Mesenchymal stem cell (in vitro differentiated cells and primary cell): ENCODE data around the gene DHRS1.

Experiments used
- DNase-seq: peaks from one replicate; pipeline ENCODE4 v3.0.0-alpha.2; 2013
- H2AFZ ChIP-seq: one replicate; pipeline ENCODE4 v1.6.1; 2013; ENCODE audit warnings: low read depth, mild to moderate bottlenecking, control low read depth, inconsistent platforms, low read length, moderate library complexity
- H2AK5ac ChIP-seq: 2 replicates; pipeline ENCODE4 v1.6.1; 2013; ENCODE audit warnings: low read length, moderate library complexity, mild to moderate bottlenecking, inconsistent platforms; ENCODE audit not compliant: severe bottlenecking
- H2BK120ac ChIP-seq: one replicate; pipeline ENCODE4 v1.6.1; 2013; ENCODE audit warnings: low read depth, mild to moderate bottlenecking, inconsistent platforms, low read length, moderate library complexity
- H2BK12ac ChIP-seq, 2 experiments: one replicate each; pipeline ENCODE4 v1.6.1; 2013; ENCODE audit warnings: inconsistent platforms in 2 of 2, low read length in 2 of 2, mild to moderate bottlenecking in 2 of 2, moderate library complexity in 2 of 2, control low read depth in 1 of 2
- H2BK15ac ChIP-seq: one replicate; pipeline ENCODE4 v1.6.1; 2013; ENCODE audit warnings: mild to moderate bottlenecking, low read depth, inconsistent platforms; ENCODE audit not compliant: poor library complexity, severe bottlenecking
- H2BK5ac ChIP-seq: 2 replicates; pipeline ENCODE4 v1.6.1; 2013; ENCODE audit warnings: low read depth, mild to moderate bottlenecking, low read length, control low read depth, inconsistent platforms; ENCODE audit not compliant: poor library complexity, severe bottlenecking
- H3K14ac ChIP-seq, 2 experiments: one replicate each; pipeline ENCODE4 v1.6.1; 2013; ENCODE audit warnings: inconsistent platforms in 2 of 2, low read length in 2 of 2, control low read depth in 1 of 2, mild to moderate bottlenecking in 1 of 2, moderate library complexity in 1 of 2
- H3K18ac ChIP-seq, 2 experiments: one replicate each; pipeline ENCODE4 v1.6.1; 2013; ENCODE audit warnings: inconsistent platforms in 2 of 2, low read length in 2 of 2, control low read depth in 1 of 2, low read depth in 1 of 2, mild to moderate bottlenecking in 1 of 2
- H3K23ac ChIP-seq, 2 experiments: one replicate each; pipeline ENCODE4 v1.6.1; 2013; ENCODE audit warnings: inconsistent platforms in 2 of 2, low read length in 2 of 2, mild to moderate bottlenecking in 2 of 2, moderate library complexity in 2 of 2, control low read depth in 1 of 2
- H3K27ac ChIP-seq: 2 replicates; pipeline ENCODE4 v1.5.1; 2013; ENCODE audit warnings: mild to moderate bottlenecking, moderate library complexity, low read length, control low read depth, inconsistent platforms; ENCODE audit not compliant: poor library complexity, severe bottlenecking
- H3K27me3 ChIP-seq, 2 experiments: 2 replicates each; pipeline versions ENCODE4 v1.6.1 to v1.7.0; 2013; ENCODE audit warnings: low read length in 2 of 2, mild to moderate bottlenecking in 2 of 2, moderate library complexity in 2 of 2, control low read depth in 1 of 2, inconsistent platforms in 1 of 2; ENCODE audit not compliant: control insufficient read depth in 1 of 2, insufficient read depth in 1 of 2
- H3K36me3 ChIP-seq, 2 experiments: 2 replicates each; pipeline versions ENCODE4 v1.6.1 to v1.7.0; 2013; ENCODE audit warnings: low read length in 2 of 2, control low read depth in 1 of 2, inconsistent platforms in 1 of 2, low read depth in 1 of 2, mild to moderate bottlenecking in 1 of 2; ENCODE audit not compliant: insufficient read depth in 2 of 2, control insufficient read depth in 1 of 2
- H3K4ac ChIP-seq, 2 experiments: one replicate each; pipeline ENCODE4 v1.6.1; 2013; ENCODE audit warnings: inconsistent platforms in 2 of 2, low read length in 2 of 2, mild to moderate bottlenecking in 2 of 2, moderate library complexity in 2 of 2, control low read depth in 1 of 2, low read depth in 1 of 2
- H3K4me1 ChIP-seq: 2 replicates; pipeline ENCODE4 v1.6.1; 2013; ENCODE audit warnings: low read depth, low read length, control low read depth; ENCODE audit not compliant: control insufficient read depth, insufficient read depth
- H3K4me2 ChIP-seq: 2 replicates; pipeline ENCODE4 v1.6.1; 2013; ENCODE audit warnings: low read length, mild to moderate bottlenecking, inconsistent platforms; ENCODE audit not compliant: poor library complexity, severe bottlenecking
- H3K4me3 ChIP-seq, 2 experiments: 2 replicates each; pipeline versions ENCODE4 v1.5.1 to v1.7.0; 2013; ENCODE audit warnings: low read length in 2 of 2, mild to moderate bottlenecking in 2 of 2, control low read depth in 1 of 2, low read depth in 1 of 2; ENCODE audit not compliant: insufficient read depth in 1 of 2
- H3K79me1 ChIP-seq: replicated peaks from 2 replicates; pipeline ENCODE4 v1.6.1; 2013; ENCODE audit warnings: mild to moderate bottlenecking, control low read depth, low read length, inconsistent platforms; ENCODE audit not compliant: poor library complexity, severe bottlenecking
- H3K9ac ChIP-seq: 2 replicates; pipeline ENCODE4 v1.7.0; 2013; ENCODE audit warnings: mild to moderate bottlenecking, low read length, moderate library complexity
- H3K9me3 ChIP-seq: 2 replicates; pipeline ENCODE4 v1.7.0; 2013; ENCODE audit warnings: mild to moderate bottlenecking, low read length; ENCODE audit not compliant: control insufficient read depth
- H4K8ac ChIP-seq: one replicate; pipeline ENCODE4 v1.6.1; 2013; ENCODE audit warnings: inconsistent platforms, mild to moderate bottlenecking, low read length, moderate library complexity
- H4K91ac ChIP-seq: one replicate; pipeline ENCODE4 v1.6.1; 2013; ENCODE audit warnings: mild to moderate bottlenecking, low read length, inconsistent platforms
- WGBS: methylation state at CpG from one replicate; pipeline ENCODE4 v1.1.7; 2013; ENCODE audit warnings: mixed read lengths; 5-methylcytosine and 5-hydroxymethylcytosine counted together

The DHRS1 gene

GRCh38 chr14:24280797-24281460, 18.7 kb downstream of the DHRS1 start:
- Histone ChIP-seq H3K36me3 (no peaks in the 10 kb centered on the region), H4K8ac (no peak overlapping the region), H2AFZ (no peak overlapping the region), H2BK12ac (no peak overlapping the region), H3K27me3 (no peaks in the 10 kb centered on the region), H3K4ac (no peak overlapping the region), H4K91ac (no peak overlapping the region), H3K9ac (peak overlapping the region; percentile 20), H3K9me3 (no peaks in the 10 kb centered on the region), H3K23ac (no peak overlapping the region), H3K4me2 (no peak overlapping the region), H2BK5ac (no peak overlapping the region), H2AK5ac (no peak overlapping the region), H2BK120ac (no peak overlapping the region), H3K27ac (no peak overlapping the region), H3K79me1 (peaks cover 28% of the 10 kb centered on the region), H3K4me1 (peaks cover 7% of the 10 kb centered on the region), H2BK15ac (no peak overlapping the region), H3K4me3 (peak overlapping the region; percentile 4 to 46), H3K18ac (no peak overlapping the region), H3K14ac (no peak overlapping the region)
- DNase-seq, result no peak
- 94% methylated on average over 6 of the region's 6 CpGs for WGBS

GRCh38 chr14:24279301-24280186, 20.0 kb downstream of the DHRS1 start:
- Histone ChIP-seq H3K4me2 (no peak overlapping the region), H4K8ac (no peak overlapping the region), H4K91ac (no peak overlapping the region), H2BK15ac (no peak overlapping the region), H3K23ac (no peak overlapping the region), H3K9me3 (no peaks in the 10 kb centered on the region), H3K27me3 (no peaks in the 10 kb centered on the region), H2AFZ (no peak overlapping the region), H3K36me3 (no peaks in the 10 kb centered on the region), H3K79me1 (peaks cover 33% of the 10 kb centered on the region), H2BK120ac (no peak overlapping the region), H3K4me3 (peak overlapping the region in 1 of 2 experiments; percentile 16), H3K4me1 (peaks cover 7% of the 10 kb centered on the region), H3K18ac (no peak overlapping the region), H3K14ac (no peak overlapping the region), H2BK5ac (no peak overlapping the region), H3K9ac (no peak overlapping the region), H3K4ac (no peak overlapping the region), H2AK5ac (no peak overlapping the region), H2BK12ac (no peak overlapping the region), H3K27ac (no peak overlapping the region)
- no peak for DNase-seq
- 88% methylated on average over 11 of the region's 11 CpGs for WGBS

GRCh38 chr14:24278424-24278823, 21.2 kb downstream of the DHRS1 start:
- H4K91ac ChIP-seq, result no peak overlapping the region
- WGBS, result 94% methylated on average over 5 of the region's 5 CpGs

GRCh38 chr14:24277606-24278321, 21.8 kb downstream of the DHRS1 start:
- Histone ChIP-seq H3K4ac (no peak overlapping the region), H2BK12ac (no peak overlapping the region), H2BK5ac (no peak overlapping the region), H4K91ac (no peak overlapping the region), H3K36me3 (no peaks in the 10 kb centered on the region), H3K4me3 (no peak overlapping the region), H2AK5ac (no peak overlapping the region), H3K4me1 (peaks cover 2% of the 10 kb centered on the region), H3K23ac (no peak overlapping the region), H3K14ac (no peak overlapping the region), H2AFZ (no peak overlapping the region), H3K27me3 (no peaks in the 10 kb centered on the region), H2BK120ac (no peak overlapping the region), H3K4me2 (no peak overlapping the region), H3K27ac (no peak overlapping the region), H3K18ac (no peak overlapping the region), H2BK15ac (no peak overlapping the region), H4K8ac (no peak overlapping the region), H3K9me3 (no peaks in the 10 kb centered on the region), H3K9ac (peak overlapping the region; percentile 30), H3K79me1 (peaks cover 28% of the 10 kb centered on the region)
- 92% methylated on average over 11 of the region's 11 CpGs for WGBS
- no peak for DNase-seq

More at GRCh38 chr14:24278424-24278823, 21.2 kb downstream of the DHRS1 start:
- no peak overlapping the region for H3K9ac ChIP-seq
- peaks cover 5% of the 10 kb centered on the region for H3K4me1 ChIP-seq
- H3K9me3 ChIP-seq, result no peaks in the 10 kb centered on the region
- H2BK12ac ChIP-seq, result no peak overlapping the region
- H3K18ac ChIP-seq, result no peak overlapping the region
- H3K27ac ChIP-seq, result no peak overlapping the region
- H3K4ac ChIP-seq, result no peak overlapping the region
- peaks cover 28% of the 10 kb centered on the region for H3K79me1 ChIP-seq
- H2BK15ac ChIP-seq, result no peak overlapping the region
- DNase-seq, result no peak
- H2AFZ ChIP-seq, result no peak overlapping the region
- H3K4me3 ChIP-seq, result no peak overlapping the region
- H3K4me2 ChIP-seq, result no peak overlapping the region
- no peak overlapping the region for H2AK5ac ChIP-seq
- H3K36me3 ChIP-seq, result no peaks in the 10 kb centered on the region
- no peak overlapping the region for H4K8ac ChIP-seq
- no peak overlapping the region for H2BK5ac ChIP-seq
- H3K23ac ChIP-seq, result no peak overlapping the region
- no peak overlapping the region for H3K14ac ChIP-seq
- no peak overlapping the region for H2BK120ac ChIP-seq
- H3K27me3 ChIP-seq, result no peaks in the 10 kb centered on the region
